AG04450 (cell line): Measurements from ENCODE around the gene BCAR3. TPM values are rescaled to one million over a fixed set of nuclear protein-coding genes. Genes with fewer than 3 reads are reported as not detected.

Experiments used
- CTCF ChIA-PET: fragments of 300-600, 350-600 bp; formaldehyde crosslinking; extraction: SDS; loops from one replicate; lab custom pipeline; 2022; ENCODE audit warnings: antibody characterized with exemption, inconsistent platforms; lab: Charles Lee
- POLR2A ChIA-PET: fragments of 350-600 bp; formaldehyde crosslinking; extraction: SDS; loops from one replicate; lab custom pipeline; 2021; ENCODE audit warnings: antibody characterized with exemption, inconsistent platforms; lab: Yijun Ruan, JAX
- DNase-seq: peaks from one replicate; pipeline ENCODE4 v3.0.0-alpha.2; 2011; ENCODE audit warnings: low read depth, low spot score
- H3K27ac ChIP-seq: one replicate; pipeline ENCODE4 v1.5.1; 2012; ENCODE audit warnings: low read depth, low read length, control low read depth
- H3K27me3 ChIP-seq: one replicate; pipeline ENCODE4 v1.6.0; 2012; ENCODE audit warnings: low read length; ENCODE audit not compliant: control insufficient read depth, insufficient read depth
- H3K4me3 ChIP-seq: 2 replicates; pipeline ENCODE4 v1.5.1; 2011; ENCODE audit warnings: mild to moderate bottlenecking, low read depth, low read length, control low read depth
- H3K9me3 ChIP-seq: 2 replicates; pipeline ENCODE4 v1.5.1; 2012; ENCODE audit warnings: low read length; ENCODE audit not compliant: control insufficient read depth, insufficient read depth
- polyA plus RNA-seq: library from polyadenylated mRNA; depleted of rRNA; stranded (reverse); fragments of >200 nt; gene quantifications from 2 replicates; pipeline ENCODE4 v1.2.3, GENCODE V29; 2011
- TF ChIP-seq, protein P1 (sequence below): IDR thresholded peaks from 2 replicates; pipeline ENCODE4 v1.5.1; 2011; ENCODE audit warnings: low read depth, low read length, control low read depth, inconsistent platforms

BCAR3 gene
- polyA plus RNA-seq, 1 experiment: 20.6 TPM

DNA sequence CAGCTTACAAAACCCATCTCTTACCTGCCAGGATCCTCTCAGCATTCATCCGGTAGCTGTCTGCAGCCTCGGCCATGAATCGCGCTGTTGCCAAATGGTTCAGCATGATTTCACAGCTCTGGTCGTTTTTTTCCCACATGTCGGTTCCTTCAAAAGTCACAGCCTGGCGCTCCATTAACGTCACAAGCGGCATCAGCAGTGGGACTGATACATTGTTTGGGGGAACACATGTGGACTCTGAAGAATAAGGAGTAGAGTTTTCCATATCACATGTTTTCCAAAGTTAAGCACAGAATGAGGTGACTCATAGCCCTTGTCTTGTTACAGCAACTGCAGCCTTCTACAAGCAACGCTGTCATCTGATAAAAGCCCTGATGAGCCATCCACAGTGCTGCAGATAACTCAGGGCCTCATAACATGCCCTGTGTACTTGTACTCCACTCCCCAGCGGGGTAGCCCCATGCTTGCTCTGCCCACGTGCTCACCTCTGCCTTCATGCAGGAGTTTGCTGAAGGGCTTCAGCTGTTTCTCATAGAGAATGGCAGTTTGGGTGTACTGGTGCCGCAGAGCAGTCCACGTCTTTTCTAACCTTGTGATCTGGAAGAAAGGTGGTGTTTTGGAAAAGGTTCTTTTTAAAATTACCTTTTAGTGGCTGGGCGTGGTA is 114.2 kb downstream of the BCAR3 start:
- POLR2A ChIA-PET: no interaction called here

DNA sequence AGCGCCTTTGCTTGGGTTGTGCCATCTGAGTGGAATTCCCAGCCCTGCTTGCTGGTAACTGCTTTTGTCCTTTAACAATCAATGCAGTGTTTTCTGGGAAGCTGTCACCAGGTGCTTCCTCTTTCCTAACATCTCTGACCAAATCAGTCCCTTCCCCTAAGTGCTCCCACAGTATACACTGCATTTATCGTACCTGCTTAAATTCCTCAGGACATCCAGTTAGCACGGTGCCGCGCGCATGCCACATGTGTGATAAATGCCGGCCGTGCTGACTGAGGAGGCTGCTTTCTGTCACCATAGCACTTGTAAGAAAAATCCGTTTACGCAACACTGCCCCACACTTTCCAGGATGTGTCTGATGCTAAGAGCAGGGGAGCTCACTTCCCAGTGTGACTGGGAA is 115.4 kb downstream of the BCAR3 start:
- Histone ChIP-seq H3K27ac (no peak overlapping the region), H3K4me3 (no peak overlapping the region), H3K27me3 (no peaks in the 10 kb centered on the region), H3K9me3 (no peaks in the 10 kb centered on the region)
- POLR2A ChIA-PET: no interaction called here
- no peak for DNase-seq
- CTCF ChIA-PET: no interaction called here
- TF ChIP-seq, protein P1, sequence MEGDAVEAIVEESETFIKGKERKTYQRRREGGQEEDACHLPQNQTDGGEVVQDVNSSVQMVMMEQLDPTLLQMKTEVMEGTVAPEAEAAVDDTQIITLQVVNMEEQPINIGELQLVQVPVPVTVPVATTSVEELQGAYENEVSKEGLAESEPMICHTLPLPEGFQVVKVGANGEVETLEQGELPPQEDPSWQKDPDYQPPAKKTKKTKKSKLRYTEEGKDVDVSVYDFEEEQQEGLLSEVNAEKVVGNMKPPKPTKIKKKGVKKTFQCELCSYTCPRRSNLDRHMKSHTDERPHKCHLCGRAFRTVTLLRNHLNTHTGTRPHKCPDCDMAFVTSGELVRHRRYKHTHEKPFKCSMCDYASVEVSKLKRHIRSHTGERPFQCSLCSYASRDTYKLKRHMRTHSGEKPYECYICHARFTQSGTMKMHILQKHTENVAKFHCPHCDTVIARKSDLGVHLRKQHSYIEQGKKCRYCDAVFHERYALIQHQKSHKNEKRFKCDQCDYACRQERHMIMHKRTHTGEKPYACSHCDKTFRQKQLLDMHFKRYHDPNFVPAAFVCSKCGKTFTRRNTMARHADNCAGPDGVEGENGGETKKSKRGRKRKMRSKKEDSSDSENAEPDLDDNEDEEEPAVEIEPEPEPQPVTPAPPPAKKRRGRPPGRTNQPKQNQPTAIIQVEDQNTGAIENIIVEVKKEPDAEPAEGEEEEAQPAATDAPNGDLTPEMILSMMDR: no peak

More for the DNA sequence above, 114.2 kb downstream of the BCAR3 start:
- TF ChIP-seq, protein P1: no peak
- H3K4me3 ChIP-seq: no peak overlapping the region
- H3K9me3 ChIP-seq: no peaks in the 10 kb centered on the region
- CTCF ChIA-PET: no interaction called here
- H3K27ac ChIP-seq: peak overlapping the region; percentile 86
- peak; percentile 77 for DNase-seq
- no peaks in the 10 kb centered on the region for H3K27me3 ChIP-seq

DNA sequence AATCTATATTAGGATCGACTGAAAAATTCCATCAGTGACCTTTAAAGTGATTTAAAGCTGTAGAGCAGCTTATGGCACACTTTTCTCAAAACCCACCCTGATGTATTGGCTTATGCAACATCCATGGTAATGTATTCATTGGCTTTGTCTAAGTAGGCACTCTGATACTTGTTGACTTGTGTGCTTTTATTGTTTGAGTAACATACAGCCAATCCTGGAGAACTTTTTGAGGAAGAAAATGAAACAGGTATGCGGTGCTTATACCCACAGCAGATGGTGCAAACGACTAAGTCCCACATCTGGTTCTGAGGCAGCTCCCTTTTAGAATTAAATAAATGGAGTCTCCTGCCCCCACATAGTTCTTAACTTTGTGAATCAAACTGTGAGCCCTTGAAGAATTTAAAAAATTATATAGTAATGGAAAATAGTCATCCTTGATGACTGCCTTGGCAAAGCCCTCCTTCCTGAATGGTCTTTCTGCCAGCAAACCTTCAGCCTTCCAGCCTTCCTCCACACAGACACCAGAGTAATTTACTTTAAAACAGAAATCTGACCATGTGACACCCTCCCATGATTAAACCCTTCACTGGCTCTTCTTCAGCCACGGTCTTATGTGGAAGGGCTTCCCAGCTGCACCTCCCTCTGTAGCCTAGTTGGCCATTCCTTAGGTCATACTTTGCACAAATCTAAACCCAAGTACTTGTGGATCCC is 116.0 kb downstream of the BCAR3 start:
- TF ChIP-seq, protein P1: no peak
- CTCF ChIA-PET: no interaction called here
- H3K4me3 ChIP-seq: no peak overlapping the region
- no peak overlapping the region for H3K27ac ChIP-seq
- DNase-seq: peak; percentile 18
- no peaks in the 10 kb centered on the region for H3K27me3 ChIP-seq
- POLR2A ChIA-PET: interaction anchor here (0.6 kb wide), 1 partner anchor 279 kb away, joined by 3 read pairs; no protein-coding TSS in a partner anchor
- no peaks in the 10 kb centered on the region for H3K9me3 ChIP-seq

DNA sequence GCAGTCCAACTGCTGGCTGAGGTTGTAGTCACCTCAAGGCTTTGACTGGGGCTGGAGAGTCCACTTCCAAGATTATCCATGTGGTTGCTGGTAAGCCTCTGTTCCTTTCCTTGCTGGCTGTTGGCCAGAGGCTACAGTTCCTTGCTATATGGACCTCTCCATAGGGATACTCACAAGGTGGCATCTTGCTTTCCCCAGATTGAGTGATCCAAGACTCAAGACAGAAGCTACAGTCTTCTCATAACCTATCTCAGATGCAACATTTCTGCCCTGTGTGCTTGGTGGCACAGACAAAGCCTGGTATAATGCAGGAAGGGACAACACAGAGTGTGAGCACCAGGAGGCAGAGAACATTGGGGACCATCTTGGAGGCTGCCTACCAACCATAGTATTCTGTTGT is 121.9 kb downstream of the BCAR3 start:
- Histone ChIP-seq H3K4me3 (no peak overlapping the region), H3K27me3 (no peaks in the 10 kb centered on the region), H3K27ac (no peak overlapping the region), H3K9me3 (no peaks in the 10 kb centered on the region)
- TF ChIP-seq, protein P1: no peak
- DNase-seq: no peak
- CTCF ChIA-PET: no interaction called here
- POLR2A ChIA-PET: no interaction called here

DNA sequence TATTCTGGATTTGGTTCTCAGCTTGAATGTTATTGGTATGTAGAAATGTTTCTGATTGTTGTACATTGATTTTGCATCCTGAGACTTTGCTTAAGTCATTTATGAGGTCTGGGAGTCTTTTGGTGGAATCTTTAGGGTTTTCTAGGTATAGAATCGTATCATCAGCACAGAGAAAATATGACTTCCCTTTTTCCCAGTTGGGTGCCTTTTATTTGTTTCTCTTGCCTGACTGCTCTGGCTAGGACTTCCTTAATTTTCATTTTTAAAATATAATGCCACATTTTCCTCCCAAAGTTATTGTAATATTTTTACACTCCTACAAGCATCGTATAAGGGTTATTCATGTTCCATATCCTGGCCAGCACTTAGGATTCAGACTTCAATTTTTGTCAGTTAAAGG is 122.6 kb downstream of the BCAR3 start:
- TF ChIP-seq, protein P1: no peak
- no peak for DNase-seq
- Histone ChIP-seq H3K27me3 (no peaks in the 10 kb centered on the region), H3K9me3 (no peaks in the 10 kb centered on the region), H3K4me3 (no peak overlapping the region), H3K27ac (no peak overlapping the region)
- CTCF ChIA-PET: no interaction called here
- POLR2A ChIA-PET: no interaction called here
